Astrocyte (in vitro differentiated cells and primary cell): ENCODE results near the gene PPP1R14D. TPM values are rescaled to one million over a fixed set of nuclear protein-coding genes. Genes with fewer than 3 reads are reported as not detected.

ENCODE experiments used
- DNase-seq: peaks from one replicate; pipeline ENCODE4 v3.0.0-alpha.2; 2010; ENCODE audit warnings: low read depth
- FAIRE-seq: peaks from 2 replicates; lab custom pipeline; 2011; peaks lifted over from hg19 to GRCh38; lab: Jason Lieb, UNC
- H2AFZ ChIP-seq: 2 replicates; pipeline ENCODE4 v1.6.0; 2012; ENCODE audit warnings: low read depth, low read length, inconsistent platforms
- H3K27ac ChIP-seq: 2 replicates; pipeline ENCODE4 v1.5.1; 2011; ENCODE audit warnings: low read depth, low read length, inconsistent platforms
- H3K27me3 ChIP-seq: 2 replicates; pipeline ENCODE4 v1.6.0; 2011; ENCODE audit warnings: low read length, inconsistent platforms; ENCODE audit not compliant: insufficient read depth
- H3K36me3 ChIP-seq: 2 replicates; pipeline ENCODE4 v1.5.1; 2011; ENCODE audit warnings: low read length, inconsistent platforms; ENCODE audit not compliant: insufficient read depth
- H3K4me1 ChIP-seq: 2 replicates; pipeline ENCODE4 v1.5.1; 2011; ENCODE audit warnings: low read length, inconsistent platforms; ENCODE audit not compliant: insufficient read depth
- H3K4me2 ChIP-seq: 2 replicates; pipeline ENCODE4 v1.6.0; 2012; ENCODE audit warnings: low read length, inconsistent platforms
- H3K4me3 ChIP-seq: 2 replicates; pipeline ENCODE4 v1.5.1; 2011; ENCODE audit warnings: low read depth, mild to moderate bottlenecking, low read length, inconsistent platforms; ENCODE audit not compliant: insufficient read depth
- H3K79me2 ChIP-seq: 2 replicates; pipeline ENCODE4 v1.6.0; 2012; ENCODE audit warnings: mild to moderate bottlenecking, low read length, inconsistent platforms; ENCODE audit not compliant: insufficient read depth
- H3K9ac ChIP-seq: 2 replicates; pipeline ENCODE4 v1.6.0; 2012; ENCODE audit warnings: mild to moderate bottlenecking, low read length, inconsistent platforms
- H3K9me3 ChIP-seq: 2 replicates; pipeline ENCODE4 v1.5.1; 2012; ENCODE audit warnings: low read depth, mild to moderate bottlenecking, low read length, inconsistent platforms; ENCODE audit not compliant: insufficient read depth
- H4K20me1 ChIP-seq: 2 replicates; pipeline ENCODE4 v1.6.0; 2012; ENCODE audit warnings: low read length, inconsistent platforms; ENCODE audit not compliant: insufficient read depth
- H3K27ac Mint-ChIP-seq: one replicate; pipeline ENCODE4 v1.8.0; 2021; ENCODE audit warnings: mild to moderate bottlenecking, mixed read lengths; ENCODE audit not compliant: unreplicated experiment
- H3K27me3 Mint-ChIP-seq: one replicate; pipeline ENCODE4 v1.8.0; 2021; ENCODE audit warnings: low read depth, mixed read lengths; ENCODE audit not compliant: unreplicated experiment
- H3K36me3 Mint-ChIP-seq: one replicate; pipeline ENCODE4 v1.8.0; 2021; ENCODE audit warnings: low read depth, mixed read lengths; ENCODE audit not compliant: unreplicated experiment
- H3K4me1 Mint-ChIP-seq: one replicate; pipeline ENCODE4 v1.8.0; 2021; ENCODE audit warnings: low read depth, mixed read lengths; ENCODE audit not compliant: unreplicated experiment
- H3K4me3 Mint-ChIP-seq: one replicate; pipeline ENCODE4 v1.8.0; 2021; ENCODE audit warnings: mild to moderate bottlenecking, moderate library complexity, mixed read lengths; ENCODE audit not compliant: unreplicated experiment
- H3K9me3 Mint-ChIP-seq: one replicate; pipeline ENCODE4 v1.8.0; 2021; ENCODE audit warnings: mild to moderate bottlenecking, mixed read lengths; ENCODE audit not compliant: unreplicated experiment
- EZH2 ChIP-seq: IDR thresholded peaks from 2 replicates; pipeline ENCODE4 v1.6.1; 2012; ENCODE audit warnings: mild to moderate bottlenecking, low read length, inconsistent platforms; ENCODE audit not compliant: insufficient read depth
- total RNA-seq: library from RNA; stranded (reverse); gene quantifications from 2 replicates; pipeline ENCODE4 v1.2.1, GENCODE V29; 2021
- TF ChIP-seq, protein P1 (sequence below): IDR thresholded peaks from 2 replicates; pipeline ENCODE4 v1.5.1; 2011; ENCODE audit warnings: low read depth, mild to moderate bottlenecking, inconsistent platforms, low read length, moderate library complexity; ENCODE audit not compliant: insufficient read depth

PPP1R14D gene
- total RNA-seq, 1 donor from 2014 or later, result not detected

- DNase-seq (no peak), FAIRE-seq (no peak)
- Mint-ChIP-seq H3K9me3 (no peaks in the 10 kb centered on the region), H3K27me3 (no peaks in the 10 kb centered on the region), H3K27ac (no peak overlapping the region), H3K4me1 (peaks cover 18% of the 10 kb centered on the region), H3K4me3 (no peak overlapping the region), H3K36me3 (peaks cover 12% of the 10 kb centered on the region)
- Histone ChIP-seq H3K79me2 (no peaks in the 10 kb centered on the region), H4K20me1 (peaks cover 40% of the 10 kb centered on the region), H2AFZ (no peak overlapping the region), H3K27ac (no peak overlapping the region), H3K9ac (peak overlapping the region; percentile 24), H3K4me1 (peaks cover 45% of the 10 kb centered on the region), H3K4me3 (no peak overlapping the region), H3K27me3 (no peaks in the 10 kb centered on the region), H3K9me3 (no peaks in the 10 kb centered on the region), H3K36me3 (peaks cover 5% of the 10 kb centered on the region), H3K4me2 (peak overlapping the region; percentile 71)
- TF ChIP-seq, protein P1, sequence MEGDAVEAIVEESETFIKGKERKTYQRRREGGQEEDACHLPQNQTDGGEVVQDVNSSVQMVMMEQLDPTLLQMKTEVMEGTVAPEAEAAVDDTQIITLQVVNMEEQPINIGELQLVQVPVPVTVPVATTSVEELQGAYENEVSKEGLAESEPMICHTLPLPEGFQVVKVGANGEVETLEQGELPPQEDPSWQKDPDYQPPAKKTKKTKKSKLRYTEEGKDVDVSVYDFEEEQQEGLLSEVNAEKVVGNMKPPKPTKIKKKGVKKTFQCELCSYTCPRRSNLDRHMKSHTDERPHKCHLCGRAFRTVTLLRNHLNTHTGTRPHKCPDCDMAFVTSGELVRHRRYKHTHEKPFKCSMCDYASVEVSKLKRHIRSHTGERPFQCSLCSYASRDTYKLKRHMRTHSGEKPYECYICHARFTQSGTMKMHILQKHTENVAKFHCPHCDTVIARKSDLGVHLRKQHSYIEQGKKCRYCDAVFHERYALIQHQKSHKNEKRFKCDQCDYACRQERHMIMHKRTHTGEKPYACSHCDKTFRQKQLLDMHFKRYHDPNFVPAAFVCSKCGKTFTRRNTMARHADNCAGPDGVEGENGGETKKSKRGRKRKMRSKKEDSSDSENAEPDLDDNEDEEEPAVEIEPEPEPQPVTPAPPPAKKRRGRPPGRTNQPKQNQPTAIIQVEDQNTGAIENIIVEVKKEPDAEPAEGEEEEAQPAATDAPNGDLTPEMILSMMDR, result no peak
- TF ChIP-seq EZH2, result no peak
Observed at GRCh38 chr15:40770147-40770721, 58.3 kb downstream of the PPP1R14D start.

GRCh38 chr15:40769274-40770146 lies 59.0 kb downstream of the PPP1R14D start, which contains the start of gene C15orf62:
Gene C15orf62 (plus strand): TSS chr15:40769980. CDS start chr15:40770496, 516 bp downstream.
- no peak within 1 kb of the TSS for H3K4me3 ChIP-seq
- no peaks in the 10 kb centered on the region for H3K79me2 ChIP-seq
- no peak for TF ChIP-seq EZH2
- TF ChIP-seq, protein P1, result no peak
- H4K20me1 ChIP-seq, result peaks cover 46% of the 10 kb centered on the region
- H3K27me3 ChIP-seq, result no peaks in the 10 kb centered on the region
- H3K27ac Mint-ChIP-seq, result peak within 1 kb of the TSS; percentile 58
- H3K4me3 Mint-ChIP-seq, result no peak within 1 kb of the TSS
- H3K4me1 ChIP-seq, result peaks cover 46% of the 10 kb centered on the region
- H3K9me3 Mint-ChIP-seq, result no peaks in the 10 kb centered on the region
- H3K4me2 ChIP-seq, result peak within 1 kb of the TSS; percentile 71
- H2AFZ ChIP-seq, result peak within 1 kb of the TSS; percentile 56
- H3K36me3 Mint-ChIP-seq, result peaks cover 7% of the 10 kb centered on the region
- H3K27me3 Mint-ChIP-seq, result no peaks in the 10 kb centered on the region
- peak within 1 kb of the TSS; percentile 19 for H3K27ac ChIP-seq
- FAIRE-seq, result no peak
- H3K36me3 ChIP-seq, result peaks cover 2% of the 10 kb centered on the region
- no peaks in the 10 kb centered on the region for H3K9me3 ChIP-seq
- DNase-seq, result peak; percentile 49
- H3K9ac ChIP-seq, result peak within 1 kb of the TSS; percentile 27
- peaks cover 21% of the 10 kb centered on the region for H3K4me1 Mint-ChIP-seq
